Astrocyte (in vitro differentiated cells and primary cell): ENCODE results near the gene NAV2. TPM values are rescaled to one million over a fixed set of nuclear protein-coding genes. Genes with fewer than 3 reads are reported as not detected.

Experiments used
- DNase-seq: peaks from one replicate; pipeline ENCODE4 v3.0.0-alpha.2; 2010; ENCODE audit warnings: low read depth
- FAIRE-seq: peaks from 2 replicates; lab custom pipeline; 2011; peaks lifted over from hg19 to GRCh38; lab: Jason Lieb, UNC
- H2AFZ ChIP-seq: 2 replicates; pipeline ENCODE4 v1.6.0; 2012; ENCODE audit warnings: low read depth, low read length, inconsistent platforms
- H3K27ac ChIP-seq: 2 replicates; pipeline ENCODE4 v1.5.1; 2011; ENCODE audit warnings: low read depth, low read length, inconsistent platforms
- H3K27me3 ChIP-seq: 2 replicates; pipeline ENCODE4 v1.6.0; 2011; ENCODE audit warnings: low read length, inconsistent platforms; ENCODE audit not compliant: insufficient read depth
- H3K36me3 ChIP-seq: 2 replicates; pipeline ENCODE4 v1.5.1; 2011; ENCODE audit warnings: low read length, inconsistent platforms; ENCODE audit not compliant: insufficient read depth
- H3K4me1 ChIP-seq: 2 replicates; pipeline ENCODE4 v1.5.1; 2011; ENCODE audit warnings: low read length, inconsistent platforms; ENCODE audit not compliant: insufficient read depth
- H3K4me2 ChIP-seq: 2 replicates; pipeline ENCODE4 v1.6.0; 2012; ENCODE audit warnings: low read length, inconsistent platforms
- H3K4me3 ChIP-seq: 2 replicates; pipeline ENCODE4 v1.5.1; 2011; ENCODE audit warnings: low read depth, mild to moderate bottlenecking, low read length, inconsistent platforms; ENCODE audit not compliant: insufficient read depth
- H3K79me2 ChIP-seq: 2 replicates; pipeline ENCODE4 v1.6.0; 2012; ENCODE audit warnings: mild to moderate bottlenecking, low read length, inconsistent platforms; ENCODE audit not compliant: insufficient read depth
- H3K9ac ChIP-seq: 2 replicates; pipeline ENCODE4 v1.6.0; 2012; ENCODE audit warnings: mild to moderate bottlenecking, low read length, inconsistent platforms
- H3K9me3 ChIP-seq: 2 replicates; pipeline ENCODE4 v1.5.1; 2012; ENCODE audit warnings: low read depth, mild to moderate bottlenecking, low read length, inconsistent platforms; ENCODE audit not compliant: insufficient read depth
- H4K20me1 ChIP-seq: 2 replicates; pipeline ENCODE4 v1.6.0; 2012; ENCODE audit warnings: low read length, inconsistent platforms; ENCODE audit not compliant: insufficient read depth
- H3K27ac Mint-ChIP-seq: one replicate; pipeline ENCODE4 v1.8.0; 2021; ENCODE audit warnings: mild to moderate bottlenecking, mixed read lengths; ENCODE audit not compliant: unreplicated experiment
- H3K27me3 Mint-ChIP-seq: one replicate; pipeline ENCODE4 v1.8.0; 2021; ENCODE audit warnings: low read depth, mixed read lengths; ENCODE audit not compliant: unreplicated experiment
- H3K36me3 Mint-ChIP-seq: one replicate; pipeline ENCODE4 v1.8.0; 2021; ENCODE audit warnings: low read depth, mixed read lengths; ENCODE audit not compliant: unreplicated experiment
- H3K4me1 Mint-ChIP-seq: one replicate; pipeline ENCODE4 v1.8.0; 2021; ENCODE audit warnings: low read depth, mixed read lengths; ENCODE audit not compliant: unreplicated experiment
- H3K4me3 Mint-ChIP-seq: one replicate; pipeline ENCODE4 v1.8.0; 2021; ENCODE audit warnings: mild to moderate bottlenecking, moderate library complexity, mixed read lengths; ENCODE audit not compliant: unreplicated experiment
- H3K9me3 Mint-ChIP-seq: one replicate; pipeline ENCODE4 v1.8.0; 2021; ENCODE audit warnings: mild to moderate bottlenecking, mixed read lengths; ENCODE audit not compliant: unreplicated experiment
- CTCF ChIP-seq: IDR thresholded peaks from 2 replicates; pipeline ENCODE4 v1.5.1; 2011; ENCODE audit warnings: low read depth, mild to moderate bottlenecking, inconsistent platforms, low read length, moderate library complexity; ENCODE audit not compliant: insufficient read depth
- EZH2 ChIP-seq: IDR thresholded peaks from 2 replicates; pipeline ENCODE4 v1.6.1; 2012; ENCODE audit warnings: mild to moderate bottlenecking, low read length, inconsistent platforms; ENCODE audit not compliant: insufficient read depth
- total RNA-seq: library from RNA; stranded (reverse); gene quantifications from 2 replicates; pipeline ENCODE4 v1.2.1, GENCODE V29; 2021

NAV2 gene
- total RNA-seq, 1 donor from 2014 or later = 20.6 TPM

GRCh38 chr11:19974886-19975285 lies 262.2 kb downstream of the NAV2 start:
- Histone ChIP-seq H3K4me3 (no peak overlapping the region), H3K36me3 (no peaks in the 10 kb centered on the region), H2AFZ (no peak overlapping the region), H3K4me1 (peaks cover 9% of the 10 kb centered on the region), H4K20me1 (no peaks in the 10 kb centered on the region), H3K9ac (no peak overlapping the region), H3K9me3 (no peaks in the 10 kb centered on the region), H3K27me3 (no peaks in the 10 kb centered on the region), H3K4me2 (no peak overlapping the region), H3K79me2 (no peaks in the 10 kb centered on the region), H3K27ac (no peak overlapping the region)
- FAIRE-seq (no peak), DNase-seq (no peak)
- H3K9me3 Mint-ChIP-seq = no peaks in the 10 kb centered on the region
- no peaks in the 10 kb centered on the region for H3K36me3 Mint-ChIP-seq
- H3K4me1 Mint-ChIP-seq = peaks cover 51% of the 10 kb centered on the region
- TF ChIP-seq EZH2 (no peak), CTCF (no peak)
- no peak overlapping the region for H3K4me3 Mint-ChIP-seq
- no peak overlapping the region for H3K27ac Mint-ChIP-seq
- peaks cover 3% of the 10 kb centered on the region for H3K27me3 Mint-ChIP-seq

GRCh38 chr11:19975414-19975990 lies 262.9 kb downstream of the NAV2 start:
- no peak for FAIRE-seq
- no peaks in the 10 kb centered on the region for H3K36me3 Mint-ChIP-seq

More at GRCh38 chr11:19975414-19975990, 262.9 kb downstream of the NAV2 start:
- no peak overlapping the region for H3K27ac Mint-ChIP-seq
- Histone ChIP-seq H3K27me3 (no peaks in the 10 kb centered on the region), H3K79me2 (no peaks in the 10 kb centered on the region), H3K4me3 (no peak overlapping the region), H3K9ac (no peak overlapping the region), H2AFZ (no peak overlapping the region), H4K20me1 (no peaks in the 10 kb centered on the region), H3K9me3 (no peaks in the 10 kb centered on the region), H3K4me1 (peaks cover 9% of the 10 kb centered on the region), H3K27ac (no peak overlapping the region), H3K36me3 (no peaks in the 10 kb centered on the region), H3K4me2 (no peak overlapping the region)
- peaks cover 50% of the 10 kb centered on the region for H3K4me1 Mint-ChIP-seq
- TF ChIP-seq EZH2 = no peak
- no peak for TF ChIP-seq CTCF
- H3K4me3 Mint-ChIP-seq = no peak overlapping the region
- no peak for DNase-seq
- H3K9me3 Mint-ChIP-seq = no peaks in the 10 kb centered on the region
- peaks cover 3% of the 10 kb centered on the region for H3K27me3 Mint-ChIP-seq
